HEK293 (cell line): ENCODE measurements around the gene PBXIP1.

Experiments
- BCL11A ChIP-seq: fragments of 450-650 bp; formaldehyde crosslinking; IDR thresholded peaks from 2 replicates; pipeline ENCODE4 v1.5.1; 2016; ENCODE audit warnings: low read depth, missing biosample characterization, missing genetic modification characterization
- BCL11B ChIP-seq: fragments of 450-650 bp; formaldehyde crosslinking; IDR thresholded peaks from 2 replicates; pipeline ENCODE4 v1.5.1; 2016; ENCODE audit warnings: low read depth, missing biosample characterization, missing genetic modification characterization
- HOXD13 ChIP-seq: sonication (generic); formaldehyde crosslinking; IDR thresholded peaks from 2 replicates; pipeline ENCODE4 v1.8.0; 2022; ENCODE audit warnings: missing genetic modification reagents, borderline replicate concordance
- INSM2 ChIP-seq: fragments of 450-650 bp; formaldehyde crosslinking; IDR thresholded peaks from 2 replicates; pipeline ENCODE4 v1.5.1; 2016; ENCODE audit warnings: missing biosample characterization, missing genetic modification characterization
- KLF17 ChIP-seq: fragments of 450-650 bp; formaldehyde crosslinking; IDR thresholded peaks from 2 replicates; pipeline ENCODE4 v1.5.1; 2016; ENCODE audit warnings: missing biosample characterization, missing genetic modification characterization
- PRDM1 ChIP-seq: fragments of 450-650 bp; formaldehyde crosslinking; IDR thresholded peaks from 2 replicates; pipeline ENCODE4; 2016; ENCODE audit warnings: missing biosample characterization, missing genetic modification characterization
- PRDM4 ChIP-seq: fragments of 450-650 bp; formaldehyde crosslinking; IDR thresholded peaks from 2 replicates; pipeline ENCODE4 v1.5.1; 2017; ENCODE audit warnings: missing biosample characterization, missing genetic modification characterization
- SP2 ChIP-seq: fragments of 450-650 bp; formaldehyde crosslinking; IDR thresholded peaks from 2 replicates; pipeline ENCODE4 v1.5.1; 2016; ENCODE audit warnings: missing biosample characterization, missing genetic modification characterization
- ZBTB11 ChIP-seq: fragments of 450-650 bp; formaldehyde crosslinking; conservative IDR thresholded peaks from 2 replicates; pipeline ENCODE4 v1.5.1; 2016; ENCODE audit warnings: low read depth, missing biosample characterization, missing genetic modification characterization
- ZBTB6 ChIP-seq: fragments of 450-650 bp; formaldehyde crosslinking; IDR thresholded peaks from 2 replicates; pipeline ENCODE4 v1.5.1; 2017; ENCODE audit warnings: missing biosample characterization, missing genetic modification characterization
- ZEB2 ChIP-seq: fragments of 450-650 bp; formaldehyde crosslinking; IDR thresholded peaks from 2 replicates; pipeline ENCODE4 v1.5.1; 2016; ENCODE audit warnings: missing biosample characterization, missing genetic modification characterization
- ZFHX2 ChIP-seq: fragments of 450-650 bp; formaldehyde crosslinking; conservative IDR thresholded peaks from 2 replicates; pipeline ENCODE4 v1.5.1; 2016; ENCODE audit warnings: missing biosample characterization, missing genetic modification characterization
- ZNF148 ChIP-seq: fragments of 450-650 bp; formaldehyde crosslinking; IDR thresholded peaks from 2 replicates; pipeline ENCODE4 v1.5.0; 2017; ENCODE audit warnings: missing biosample characterization, missing genetic modification characterization, borderline replicate concordance
- ZNF24 ChIP-seq: fragments of 450-650 bp; formaldehyde crosslinking; IDR thresholded peaks from 2 replicates; pipeline ENCODE4 v1.5.1; 2016; ENCODE audit warnings: missing biosample characterization, missing genetic modification characterization
- ZNF48 ChIP-seq: fragments of 450-650 bp; formaldehyde crosslinking; IDR thresholded peaks from 2 replicates; pipeline ENCODE4 v1.5.1; 2016; ENCODE audit warnings: missing biosample characterization, missing genetic modification characterization
- ZNF600 ChIP-seq: fragments of 450-650 bp; formaldehyde crosslinking; IDR thresholded peaks from 2 replicates; pipeline ENCODE4 v1.5.1; 2016; ENCODE audit warnings: missing biosample characterization, missing genetic modification characterization
- ZNF76 ChIP-seq: fragments of 450-650 bp; formaldehyde crosslinking; IDR thresholded peaks from 2 replicates; pipeline ENCODE4; 2016; ENCODE audit warnings: low read depth, missing biosample characterization, missing genetic modification characterization, borderline replicate concordance
- ZNF777 ChIP-seq: fragments of 450-650 bp; formaldehyde crosslinking; IDR thresholded peaks from 2 replicates; pipeline ENCODE4 v1.5.1; 2017; ENCODE audit warnings: missing biosample characterization, missing genetic modification characterization, borderline replicate concordance
- ZNF837 ChIP-seq: fragments of 450-650 bp; formaldehyde crosslinking; IDR thresholded peaks from 2 replicates; pipeline ENCODE4 v1.5.1; 2016; ENCODE audit warnings: missing biosample characterization, missing genetic modification characterization
- ZSCAN23 ChIP-seq: fragments of 450-650 bp; formaldehyde crosslinking; IDR thresholded peaks from 2 replicates; pipeline ENCODE4 v1.5.1; 2016; ENCODE audit warnings: missing biosample characterization, missing genetic modification characterization
- ZXDB ChIP-seq: fragments of 450-650 bp; formaldehyde crosslinking; IDR thresholded peaks from 2 replicates; pipeline ENCODE4 v1.5.1; 2016; ENCODE audit warnings: missing biosample characterization, missing genetic modification characterization

Gene PBXIP1

GRCh38 chr1:154974102-154974807 lies 18.4 kb upstream of the PBXIP1 start, which contains the start of gene CKS1B (continued):
- TF ChIP-seq KLF17 (tag by site-specific recombination) (peak; percentile 71), BCL11B (tag by site-specific recombination) (peak; percentile 99), ZNF76 (tag by site-specific recombination) (peak; percentile 11), ZBTB11 (peak; percentile 92), ZNF837 (tag by site-specific recombination) (no peak), INSM2 (tag by site-specific recombination) (0 out of 2 replicates have a peak, but pooled peaks have one; percentile 60), ZXDB (tag by site-specific recombination) (peak; percentile 83), PRDM1 (tag by site-specific recombination) (peak; percentile 97), ZNF48 (tag by site-specific recombination) (no peak), ZNF24 (0 out of 2 replicates have a peak, but pooled peaks have one; percentile 19), PRDM4 (peak; percentile 51; the same call in 1 of the 2 replicates), ZNF148 (tag by site-specific recombination) (no peak), HOXD13 (no peak), ZBTB6 (tag by site-specific recombination) (0 out of 2 replicates have a peak, but pooled peaks have one; percentile 9), ZEB2 (0 out of 2 replicates have a peak, but pooled peaks have one; percentile 6), SP2 (tag by site-specific recombination) (peak; percentile 96), BCL11A (tag by site-specific recombination) (peak; percentile 99), ZSCAN23 (tag by site-specific recombination) (0 out of 2 replicates have a peak, but pooled peaks have one; percentile 51), ZFHX2 (tag by site-specific recombination) (peak; percentile 90), ZNF777 (tag by site-specific recombination) (no peak), ZNF600 (tag by site-specific recombination) (peak; percentile 75; the same call in 1 of the 2 replicates)
